ENCODE measurements around the gene COL20A1. TPM values are rescaled to one million over a fixed set of nuclear protein-coding genes. Genes with fewer than 3 reads are reported as not detected.
A peak's percentile ranks its signal among the peaks of the same experiment; 100 is the strongest.

COL20A1 gene
- total and polyA plus RNA-seq, 2 of the 13 experiments (the other 11 are each of a cell fraction or from before 2014, with no cell fraction given), result not detected

DNA sequence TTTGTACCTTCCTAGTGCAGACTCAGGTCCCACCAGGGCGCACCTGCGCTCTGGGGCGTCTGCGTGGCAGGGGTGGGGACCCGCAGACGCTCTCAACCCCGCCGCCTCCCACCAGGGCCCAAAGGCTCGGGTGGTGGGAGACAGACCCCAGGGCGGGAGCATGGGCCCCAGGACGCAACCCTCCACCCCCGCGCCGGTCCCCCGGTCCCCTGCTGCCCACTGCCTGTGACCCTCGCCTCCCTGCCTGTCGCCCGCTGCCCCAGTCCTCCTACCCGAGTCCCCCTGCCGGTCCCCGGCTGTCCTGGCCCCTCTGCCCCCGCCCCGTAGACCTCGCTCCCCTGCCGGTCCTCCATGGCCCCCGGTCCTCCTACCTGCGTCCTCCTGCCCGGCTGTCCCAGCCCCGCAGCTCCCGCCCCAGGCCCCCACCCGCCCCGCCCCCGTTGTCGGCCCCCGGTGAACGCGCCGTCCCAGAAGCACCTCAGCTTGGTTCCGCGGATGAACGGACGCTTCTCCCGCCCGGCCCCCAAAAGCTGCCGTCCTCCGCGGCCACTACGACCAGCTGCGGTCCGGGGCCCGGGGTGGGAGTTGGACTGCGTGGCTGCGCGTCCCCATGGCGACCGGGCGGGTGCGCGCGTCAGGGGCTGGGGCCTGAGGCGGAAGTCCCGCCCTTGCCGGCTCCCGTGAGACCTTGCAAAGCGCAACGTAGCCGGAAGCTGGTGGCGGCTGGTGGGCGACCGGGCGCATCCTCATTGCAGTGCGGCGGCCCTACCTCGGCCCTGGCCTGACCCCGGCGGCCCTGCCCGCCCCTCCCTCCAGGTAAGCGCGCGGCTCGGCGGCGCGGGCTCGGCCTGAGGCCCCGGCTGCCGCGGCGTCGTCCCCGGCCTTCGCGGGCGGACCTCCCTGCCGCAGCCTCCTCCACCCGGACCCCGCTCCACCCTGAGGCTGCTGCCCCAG is 20.6 kb upstream of the COL20A1 start, which contains the start of gene ARFGAP1 (continued):
- TF ChIP-seq SRY (CRISPR knock-in tag; IDR thresholded peaks at IDR 0.05) (no peak; the same call in none of the 2 replicates), FOXK2 (IDR thresholded peaks at IDR 0.05) (no peak), ZSCAN12 (CRISPR knock-in tag; IDR thresholded peaks at IDR 0.05) (no peak), ZNF557 (CRISPR knock-in tag; IDR thresholded peaks at IDR 0.05) (no peak), ZNF274 (CRISPR knock-in tag; IDR thresholded peaks at IDR 0.05) (peak; percentile 82), SAP130 (CRISPR knock-in tag; IDR thresholded peaks at IDR 0.05; ENCODE audit: low read depth) (peak; percentile 98), ZNF563 (CRISPR knock-in tag; IDR thresholded peaks at IDR 0.05) (peak; percentile 95), HMGA1 (CRISPR knock-in tag; conservative IDR thresholded peaks at IDR 0.05) (no peak), ATF4 (CRISPR knock-in tag; IDR thresholded peaks at IDR 0.05) (0 out of 4 replicates have a peak, but pooled peaks of 1 of the 2 experiments have one; percentile 11), CSRNP1 (CRISPR knock-in tag; IDR thresholded peaks at IDR 0.05) (peak; percentile 88), MTF1 (CRISPR knock-in tag; IDR thresholded peaks at IDR 0.05) (no peak), RFX1 (IDR thresholded peaks at IDR 0.05) (peak; percentile 95), PHF5A (CRISPR knock-in tag; IDR thresholded peaks at IDR 0.05; ENCODE audit: low read depth, unreplicated experiment) (no peak), SMAD1 (CRISPR knock-in tag; IDR thresholded peaks at IDR 0.05; ENCODE audit: borderline replicate concordance, low read depth) (peak; percentile 57; the same call in 1 of the 2 replicates), ZNF33A (CRISPR knock-in tag; IDR thresholded peaks at IDR 0.05; ENCODE audit: borderline replicate concordance) (no peak), ZNF550 (CRISPR knock-in tag; IDR thresholded peaks at IDR 0.05; ENCODE audit: borderline replicate concordance) (no peak)
- TF ChIP-seq, protein P1, sequence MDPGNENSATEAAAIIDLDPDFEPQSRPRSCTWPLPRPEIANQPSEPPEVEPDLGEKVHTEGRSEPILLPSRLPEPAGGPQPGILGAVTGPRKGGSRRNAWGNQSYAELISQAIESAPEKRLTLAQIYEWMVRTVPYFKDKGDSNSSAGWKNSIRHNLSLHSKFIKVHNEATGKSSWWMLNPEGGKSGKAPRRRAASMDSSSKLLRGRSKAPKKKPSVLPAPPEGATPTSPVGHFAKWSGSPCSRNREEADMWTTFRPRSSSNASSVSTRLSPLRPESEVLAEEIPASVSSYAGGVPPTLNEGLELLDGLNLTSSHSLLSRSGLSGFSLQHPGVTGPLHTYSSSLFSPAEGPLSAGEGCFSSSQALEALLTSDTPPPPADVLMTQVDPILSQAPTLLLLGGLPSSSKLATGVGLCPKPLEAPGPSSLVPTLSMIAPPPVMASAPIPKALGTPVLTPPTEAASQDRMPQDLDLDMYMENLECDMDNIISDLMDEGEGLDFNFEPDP (CRISPR knock-in tag; conservative IDR thresholded peaks at IDR 0.05), result no peak
- TF ChIP-seq, protein P2, sequence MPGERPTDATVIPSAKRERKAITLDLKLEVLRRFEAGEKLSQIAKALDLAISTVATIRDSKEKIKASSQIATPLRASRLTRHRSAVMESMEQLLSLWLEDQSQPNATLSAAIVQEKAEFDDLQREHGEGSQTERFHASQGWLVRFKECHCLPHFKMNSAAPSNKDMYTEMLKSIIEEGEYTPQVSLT (CRISPR knock-in tag; IDR thresholded peaks at IDR 0.05; ENCODE audit: borderline replicate concordance, low read depth), result no peak
- TF ChIP-seq, protein P3, sequence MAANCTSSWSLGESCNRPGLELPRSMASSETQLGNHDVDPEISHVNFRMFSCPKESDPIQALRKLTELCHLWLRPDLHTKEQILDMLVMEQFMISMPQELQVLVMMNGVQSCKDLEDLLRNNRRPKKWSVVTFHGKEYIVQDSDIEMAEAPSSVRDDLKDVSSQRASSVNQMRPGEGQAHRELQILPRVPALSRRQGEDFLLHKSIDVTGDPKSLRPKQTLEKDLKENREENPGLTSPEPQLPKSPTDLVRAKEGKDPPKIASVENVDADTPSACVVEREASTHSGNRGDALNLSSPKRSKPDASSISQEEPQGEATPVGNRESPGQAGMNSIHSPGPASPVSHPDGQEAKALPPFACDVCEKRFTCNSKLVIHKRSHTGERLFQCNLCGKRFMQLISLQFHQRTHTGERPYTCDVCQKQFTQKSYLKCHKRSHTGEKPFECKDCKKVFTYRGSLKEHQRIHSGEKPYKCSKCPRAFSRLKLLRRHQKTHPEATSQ (CRISPR knock-in tag; IDR thresholded peaks at IDR 0.05; ENCODE audit: borderline replicate concordance), result peak; percentile 74
- TF ChIP-seq, protein P4, sequence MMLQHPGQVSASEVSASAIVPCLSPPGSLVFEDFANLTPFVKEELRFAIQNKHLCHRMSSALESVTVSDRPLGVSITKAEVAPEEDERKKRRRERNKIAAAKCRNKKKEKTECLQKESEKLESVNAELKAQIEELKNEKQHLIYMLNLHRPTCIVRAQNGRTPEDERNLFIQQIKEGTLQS (CRISPR knock-in tag; IDR thresholded peaks at IDR 0.05), result 0 out of 2 replicates have a peak, but pooled peaks have one; percentile 31
- TF ChIP-seq, protein P5, sequence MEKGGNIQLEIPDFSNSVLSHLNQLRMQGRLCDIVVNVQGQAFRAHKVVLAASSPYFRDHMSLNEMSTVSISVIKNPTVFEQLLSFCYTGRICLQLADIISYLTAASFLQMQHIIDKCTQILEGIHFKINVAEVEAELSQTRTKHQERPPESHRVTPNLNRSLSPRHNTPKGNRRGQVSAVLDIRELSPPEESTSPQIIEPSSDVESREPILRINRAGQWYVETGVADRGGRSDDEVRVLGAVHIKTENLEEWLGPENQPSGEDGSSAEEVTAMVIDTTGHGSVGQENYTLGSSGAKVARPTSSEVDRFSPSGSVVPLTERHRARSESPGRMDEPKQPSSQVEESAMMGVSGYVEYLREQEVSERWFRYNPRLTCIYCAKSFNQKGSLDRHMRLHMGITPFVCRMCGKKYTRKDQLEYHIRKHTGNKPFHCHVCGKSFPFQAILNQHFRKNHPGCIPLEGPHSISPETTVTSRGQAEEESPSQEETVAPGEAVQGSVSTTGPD (CRISPR knock-in tag; IDR thresholded peaks at IDR 0.05), result no peak
